Prostate gland (tissue), 2 donors: ENCODE measurements around the gene RANBP9.

Experiments
- CTCF ChIP-seq, 4 experiments: fragments of 200-600 bp in 2 of 4; fragments of 450-650 bp in 2 of 4; sonication (generic) in 2 of 4; IDR thresholded peaks; 1 replicate in 3 of 4; 2 replicates in 1 of 4; pipeline ENCODE4 v1.5.1; 2016 to 2019; ENCODE audit warnings: antibody characterized with exemption in 4 of 4, mild to moderate bottlenecking in 2 of 4, moderate library complexity in 2 of 4
- POLR2A ChIP-seq: fragments of 450-650 bp; IDR thresholded peaks from one replicate; pipeline ENCODE4 v1.6.1; 2016; ENCODE audit warnings: antibody characterized with exemption, mild to moderate bottlenecking

- TF ChIP-seq CTCF (IDR thresholded peaks at IDR 0.05) (no peak), POLR2A (no peak)
Measured at GRCh38 chr6:13700232-13700631, 11.4 kb downstream of the RANBP9 start.
